GM18502 (cell line): ENCODE results near the gene NDUFA13.
A peak's percentile ranks its signal among the peaks of the same experiment; 100 is the strongest.

Experiments
- ATAC-seq: cut with Tn5 transposase; IDR thresholded peaks from one replicate; pipeline ENCODE4 v1.9.1; 2021; ENCODE audit warnings: mild to moderate bottlenecking; ENCODE audit not compliant: unreplicated experiment, poor library complexity

NDUFA13 gene

GRCh38 chr19:19506592-19506991, 9.4 kb upstream of the NDUFA13 start:
- no peak for ATAC-seq

GRCh38 chr19:19507354-19507753, 8.7 kb upstream of the NDUFA13 start:
- ATAC-seq, result no peak

GRCh38 chr19:19508217-19508616, 7.8 kb upstream of the NDUFA13 start:
- no peak for ATAC-seq

- no peak for ATAC-seq
These were observed 5.6 kb upstream of the NDUFA13 start for GRCh38 chr19:19510432-19510831.

GRCh38 chr19:19513682-19514081, 2.3 kb upstream of the NDUFA13 start:
- no peak for ATAC-seq

- ATAC-seq, result no peak
These were observed 1.8 kb upstream of the NDUFA13 start for GRCh38 chr19:19514215-19514657.

DNA sequence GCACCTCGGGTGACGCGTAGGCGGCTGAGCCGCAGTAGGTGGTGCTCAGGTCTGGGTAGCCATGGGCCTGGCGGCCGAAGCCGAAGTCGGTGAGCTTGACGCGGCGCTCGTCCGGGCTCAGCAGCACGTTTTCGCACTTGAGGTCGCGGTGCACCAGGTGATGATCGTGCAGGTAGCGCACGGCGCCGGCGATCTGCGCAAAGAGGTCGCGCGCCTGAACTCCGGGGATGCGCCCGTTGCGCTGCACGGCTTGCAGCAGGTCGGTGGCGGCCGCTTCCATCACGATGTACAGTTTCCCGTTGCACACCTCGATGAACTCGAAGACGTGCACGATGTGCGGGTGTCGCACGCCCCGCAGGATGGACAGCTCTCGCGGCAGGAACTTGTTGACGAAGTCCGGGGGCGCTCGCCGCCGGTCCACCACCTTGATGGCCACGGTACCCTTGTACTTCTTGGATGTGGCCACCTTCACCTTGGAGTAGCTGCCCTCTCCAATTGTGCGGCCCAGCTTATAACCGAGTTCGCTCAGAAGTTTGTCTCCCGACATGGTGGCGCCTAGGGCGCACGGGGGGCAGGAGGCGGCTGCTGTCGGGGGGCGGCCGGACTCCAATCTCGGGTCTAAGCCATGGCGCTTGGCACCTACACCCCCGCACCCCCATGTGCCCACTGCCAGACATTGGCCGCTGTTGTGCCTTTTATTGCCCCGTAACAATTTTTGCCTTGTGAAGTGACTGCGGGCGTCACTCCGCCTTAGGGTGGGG, 964 bp upstream of the NDUFA13 start, which contains the start of gene TSSK6:
TSS of gene TSSK6 (minus strand) at position 668 of the 761 bp plus-strand sequence. CDS start at position 547, 121 bp downstream.
- ATAC-seq, result no peak

- ATAC-seq, result no peak
These were observed 1.2 kb downstream of the NDUFA13 start for GRCh38 chr19:19517235-19517619.

DNA sequence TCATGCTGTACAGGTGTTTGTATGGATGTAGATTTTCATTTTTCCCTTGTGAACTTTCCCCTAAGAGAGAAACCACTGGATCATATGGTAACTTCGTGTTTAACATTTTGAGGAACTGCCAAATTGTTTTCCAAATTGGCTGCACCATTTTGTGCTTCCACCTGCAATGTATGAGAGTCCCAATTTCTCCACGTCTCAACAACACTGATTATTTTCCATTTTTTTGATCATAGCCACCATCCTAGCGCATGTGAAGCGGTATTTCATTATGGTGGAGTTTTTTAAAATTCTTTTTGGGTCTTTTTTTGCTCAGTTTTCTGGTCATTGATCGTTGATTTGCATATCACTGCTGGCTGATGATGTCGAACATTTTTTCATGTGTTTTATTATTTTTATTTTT, 5.0 kb downstream of the NDUFA13 start:
- ATAC-seq, result no peak

DNA sequence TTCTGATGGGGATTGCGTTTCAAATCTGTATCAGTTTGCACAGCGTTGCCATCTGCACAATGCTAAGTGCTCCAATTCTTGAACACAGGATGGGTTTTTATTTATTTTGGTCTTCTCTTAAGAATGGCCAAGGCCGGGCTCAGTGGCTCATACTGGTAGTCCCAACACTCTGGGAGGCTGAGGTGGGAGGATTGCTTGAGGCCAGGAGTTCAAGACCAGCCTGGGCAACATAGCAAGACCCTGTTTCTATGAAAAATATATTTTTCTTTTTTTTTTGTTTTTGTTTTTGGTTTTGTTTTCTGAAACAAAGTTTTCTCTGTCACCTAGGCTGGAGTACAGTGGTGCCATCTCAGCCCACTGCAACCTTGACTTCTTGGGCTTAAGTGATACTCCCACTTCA, 7.2 kb downstream of the NDUFA13 start:
- ATAC-seq, result no peak

DNA sequence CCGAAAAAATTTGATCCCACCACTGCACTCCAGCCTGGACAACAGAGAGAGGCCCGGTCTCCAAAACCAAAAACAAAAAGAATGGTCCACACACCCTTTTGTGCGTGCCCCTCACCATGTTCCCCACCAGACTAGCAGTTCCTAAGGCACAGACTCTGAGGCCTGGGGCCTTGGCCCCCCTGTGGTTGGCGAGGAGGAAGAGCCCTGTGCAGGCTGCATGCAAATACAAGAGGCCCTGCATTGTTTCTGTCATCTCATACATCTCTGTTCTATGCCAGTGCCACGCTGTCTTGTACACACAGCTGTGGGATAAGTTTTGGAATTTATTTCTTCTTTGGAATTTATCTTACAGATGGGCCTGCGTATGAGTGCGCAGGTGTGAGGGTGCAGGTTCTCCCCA, 8.0 kb downstream of the NDUFA13 start:
- peak; percentile 80 for ATAC-seq

GRCh38 chr19:19525611-19526380, 9.8 kb downstream of the NDUFA13 start:
- ATAC-seq, result no peak

GRCh38 chr19:19526581-19527370, 10.8 kb downstream of the NDUFA13 start:
- ATAC-seq, result no peak

- no peak for ATAC-seq
These were observed 11.3 kb downstream of the NDUFA13 start for GRCh38 chr19:19527371-19527656.

- ATAC-seq, result no peak
These were observed 11.9 kb downstream of the NDUFA13 start for GRCh38 chr19:19527674-19528625.

DNA sequence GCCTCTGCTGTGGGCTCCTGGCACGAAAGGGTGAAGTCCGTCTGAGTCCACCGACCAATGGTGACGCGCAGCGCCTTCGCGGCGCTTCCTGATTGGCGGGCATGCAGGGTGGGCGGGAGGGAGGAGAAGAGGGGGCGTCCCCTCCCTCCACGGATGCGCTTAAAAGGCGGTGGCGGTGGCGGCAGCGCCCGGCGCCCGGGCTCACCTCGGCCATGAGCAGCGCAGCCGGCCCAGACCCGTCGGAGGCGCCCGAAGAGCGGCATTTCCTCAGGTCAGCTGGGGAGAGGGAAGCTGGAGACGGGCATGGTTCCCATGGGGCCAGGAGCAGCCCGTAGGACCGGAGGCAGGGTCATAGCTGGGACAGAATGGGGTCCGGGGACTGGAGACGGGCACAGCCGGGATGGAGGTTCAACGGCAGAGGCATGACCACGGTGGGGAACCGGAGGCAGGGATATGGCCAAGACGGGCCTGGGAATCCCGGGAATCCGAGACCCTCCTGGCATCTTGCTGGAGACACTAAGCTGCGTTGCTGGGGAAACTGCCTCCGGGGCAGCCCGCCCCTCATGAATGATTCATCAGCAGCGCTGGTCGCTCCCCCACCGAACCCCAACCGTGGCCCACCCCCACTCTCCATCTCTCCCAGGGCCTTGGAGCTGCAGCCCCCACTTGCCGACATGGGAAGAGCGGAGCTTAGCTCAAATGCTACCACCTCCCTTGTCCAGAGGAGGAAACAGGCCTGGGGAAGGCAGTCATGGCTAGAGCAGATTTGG, 12.9 kb downstream of the NDUFA13 start, which contains the start of gene YJEFN3:
TSS of gene YJEFN3 (plus strand) at position 191 of the 770 bp plus-strand sequence. CDS start at position 213, 22 bp downstream.
- no peak for ATAC-seq

- ATAC-seq, result no peak
These were observed 13.9 kb downstream of the NDUFA13 start for GRCh38 chr19:19529783-19530422.

DNA sequence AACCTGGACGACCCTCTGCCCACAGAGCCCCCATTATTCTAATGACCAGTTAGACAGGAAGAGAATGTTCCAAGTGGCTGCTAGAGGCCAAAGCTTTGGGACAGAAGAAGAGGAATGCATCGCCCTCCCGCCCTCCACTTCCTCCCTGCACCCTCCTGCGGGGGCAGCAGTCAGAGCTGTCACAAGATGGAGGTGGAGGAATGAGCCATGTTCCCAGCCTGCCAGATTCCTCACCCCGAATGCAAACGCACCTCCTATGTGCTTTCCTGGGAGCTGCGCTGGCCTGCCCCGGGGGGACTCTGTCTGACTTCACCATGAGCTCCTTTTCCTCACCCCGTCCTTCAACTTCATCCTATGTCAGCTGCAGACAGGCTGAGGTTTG, 14.4 kb downstream of the NDUFA13 start:
- ATAC-seq, result no peak

DNA sequence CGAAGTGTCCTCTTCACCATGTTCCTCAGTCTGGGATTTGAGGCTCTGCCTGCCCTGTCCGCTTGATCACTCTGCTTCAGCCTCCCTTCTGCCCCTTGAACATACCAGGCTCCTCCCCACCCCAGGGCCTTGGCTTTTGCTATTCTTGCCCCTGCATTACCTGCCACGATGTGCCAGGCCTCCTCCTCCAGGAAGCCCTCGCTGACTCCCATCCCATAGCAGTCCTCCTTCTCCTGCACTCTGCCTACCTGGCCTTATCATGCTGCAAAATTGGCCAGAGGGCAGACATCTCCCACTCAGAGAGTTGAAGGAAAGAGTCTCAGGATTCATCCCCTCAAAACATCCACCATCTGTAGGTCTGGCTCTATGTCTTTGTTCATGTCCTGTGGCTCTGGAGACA, 14.9 kb downstream of the NDUFA13 start:
- no peak for ATAC-seq
